Fibroblast of lung (primary cell): Measurements from ENCODE around the gene LTBP4. TPM values are rescaled to one million over a fixed set of nuclear protein-coding genes. Genes with fewer than 3 reads are reported as not detected.
"Not testable (repeated sequence)": the region's sequence is repeated elsewhere in the genome, so short reads cannot be mapped to it uniquely, and the experiment has no call there.

ENCODE experiments used
- DNase-seq, 2 donors: peaks; one replicate each; pipeline versions ENCODE4 v3.0.0 to v3.0.0-alpha.2; 2010; ENCODE audit warnings: low read depth in 2 of 2
- H2AFZ ChIP-seq: 2 replicates; pipeline ENCODE4 v1.5.1; 2012; ENCODE audit warnings: low read length, control low read depth, inconsistent platforms
- H3K27ac ChIP-seq: 2 replicates; pipeline ENCODE4 v1.5.1; 2011; ENCODE audit warnings: low read length, control low read depth; ENCODE audit not compliant: insufficient read depth
- H3K27me3 ChIP-seq: 2 replicates; pipeline ENCODE4 v1.5.1; 2011; ENCODE audit warnings: mild to moderate bottlenecking, low read length; ENCODE audit not compliant: control insufficient read depth, insufficient read depth
- H3K36me3 ChIP-seq: 2 replicates; pipeline ENCODE4 v1.5.1; 2011; ENCODE audit warnings: low read length; ENCODE audit not compliant: control insufficient read depth, insufficient read depth
- H3K4me1 ChIP-seq: 2 replicates; pipeline ENCODE4 v1.5.1; 2011; ENCODE audit warnings: low read length; ENCODE audit not compliant: control insufficient read depth, insufficient read depth; ENCODE audit errors: extremely low read depth
- H3K4me2 ChIP-seq: 2 replicates; pipeline ENCODE4 v1.5.1; 2011; ENCODE audit warnings: low read length, control low read depth; ENCODE audit not compliant: insufficient read depth; ENCODE audit errors: extremely low read depth
- H3K4me3 ChIP-seq, 4 experiments: fragments of 200-600 bp in 1 of 4; sonication (generic) in 1 of 4; replicated peaks in 1 of 4; 2 replicates each; pipeline ENCODE4 v1.5.1; 2011 to 2016; ENCODE audit warnings: low read length in 4 of 4, low read depth in 3 of 4, mild to moderate bottlenecking in 3 of 4, control low read depth in 2 of 4, inconsistent platforms in 1 of 4, mixed read lengths in 1 of 4; ENCODE audit not compliant: insufficient read depth in 1 of 4; ENCODE audit errors: control extremely low read depth in 1 of 4
- H3K79me2 ChIP-seq: 2 replicates; pipeline ENCODE4 v1.5.1; 2012; ENCODE audit warnings: mild to moderate bottlenecking, low read length, inconsistent platforms; ENCODE audit not compliant: control insufficient read depth, insufficient read depth
- H3K9ac ChIP-seq: 2 replicates; pipeline ENCODE4 v1.5.1; 2011; ENCODE audit warnings: mild to moderate bottlenecking, low read length, control low read depth; ENCODE audit not compliant: insufficient read depth
- H3K9me3 ChIP-seq: 2 replicates; pipeline ENCODE4 v1.5.1; 2012; ENCODE audit warnings: low read depth, low read length; ENCODE audit not compliant: control insufficient read depth, insufficient read depth
- H4K20me1 ChIP-seq: 2 replicates; pipeline ENCODE4 v1.5.1; 2011; ENCODE audit warnings: low read length; ENCODE audit not compliant: control insufficient read depth, insufficient read depth; ENCODE audit errors: extremely low read depth
- EZH2 ChIP-seq: IDR thresholded peaks from 2 replicates; pipeline ENCODE4 v1.5.1; 2012; ENCODE audit warnings: low read length, control low read depth, mild to moderate bottlenecking; ENCODE audit errors: missing control alignments
- polyA plus RNA-seq, 2 donors: library from polyadenylated mRNA; depleted of rRNA in 1 of 2; stranded (reverse) in 1 of 2; unstranded in 1 of 2; fragments of >200 nt; gene quantifications; 2 replicates each; pipeline ENCODE4 v1.2.1, GENCODE V29; 2011 to 2012; ENCODE audit warnings: missing spikeins in 1 of 2
- total RNA-seq: library from RNA; depleted of rRNA; stranded (reverse); fragments of >200 nt; gene quantifications from 2 replicates; pipeline ENCODE4 v1.2.1, GENCODE V29; 2014
- TF ChIP-seq, protein P1 (sequence below), 2 donors: IDR thresholded peaks in 1 of 2; conservative IDR thresholded peaks in 1 of 2; 1 replicate in 1 of 2; 2 replicates in 1 of 2; pipeline ENCODE4 v1.5.1; 2011 to 2012; ENCODE audit warnings: low read length in 2 of 2, control low read depth in 1 of 2, inconsistent platforms in 1 of 2, low read depth in 1 of 2, mild to moderate bottlenecking in 1 of 2

LTBP4 gene
- total and polyA plus RNA-seq, 2 donors (not counting 1 experiment from before 2014, with no cell fraction given): 31.7 to 46.4 TPM

GRCh38 chr19:40589591-40590429 is 11.4 kb upstream of the LTBP4 start:
- Histone ChIP-seq H3K36me3 (peaks cover 4% of the 10 kb centered on the region), H3K4me2 (no peak overlapping the region), H3K27me3 (no peaks in the 10 kb centered on the region), H3K9ac (no peak overlapping the region), H3K79me2 (no peaks in the 10 kb centered on the region), H4K20me1 (no peaks in the 10 kb centered on the region), H3K4me1 (peaks cover 2% of the 10 kb centered on the region), H3K27ac (no peak overlapping the region), H3K9me3 (no peaks in the 10 kb centered on the region), H2AFZ (no peak overlapping the region), H3K4me3 (no peak overlapping the region)
- TF ChIP-seq EZH2: no peak
- TF ChIP-seq, protein P1, sequence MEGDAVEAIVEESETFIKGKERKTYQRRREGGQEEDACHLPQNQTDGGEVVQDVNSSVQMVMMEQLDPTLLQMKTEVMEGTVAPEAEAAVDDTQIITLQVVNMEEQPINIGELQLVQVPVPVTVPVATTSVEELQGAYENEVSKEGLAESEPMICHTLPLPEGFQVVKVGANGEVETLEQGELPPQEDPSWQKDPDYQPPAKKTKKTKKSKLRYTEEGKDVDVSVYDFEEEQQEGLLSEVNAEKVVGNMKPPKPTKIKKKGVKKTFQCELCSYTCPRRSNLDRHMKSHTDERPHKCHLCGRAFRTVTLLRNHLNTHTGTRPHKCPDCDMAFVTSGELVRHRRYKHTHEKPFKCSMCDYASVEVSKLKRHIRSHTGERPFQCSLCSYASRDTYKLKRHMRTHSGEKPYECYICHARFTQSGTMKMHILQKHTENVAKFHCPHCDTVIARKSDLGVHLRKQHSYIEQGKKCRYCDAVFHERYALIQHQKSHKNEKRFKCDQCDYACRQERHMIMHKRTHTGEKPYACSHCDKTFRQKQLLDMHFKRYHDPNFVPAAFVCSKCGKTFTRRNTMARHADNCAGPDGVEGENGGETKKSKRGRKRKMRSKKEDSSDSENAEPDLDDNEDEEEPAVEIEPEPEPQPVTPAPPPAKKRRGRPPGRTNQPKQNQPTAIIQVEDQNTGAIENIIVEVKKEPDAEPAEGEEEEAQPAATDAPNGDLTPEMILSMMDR (conservative IDR thresholded peaks at IDR 0.05 in 1 of 2, IDR thresholded peaks at IDR 0.05 in 1 of 2; ENCODE audit: low read depth in 1 of 2, low read length in 2 of 2): no peak
- DNase-seq: no peak

DNA sequence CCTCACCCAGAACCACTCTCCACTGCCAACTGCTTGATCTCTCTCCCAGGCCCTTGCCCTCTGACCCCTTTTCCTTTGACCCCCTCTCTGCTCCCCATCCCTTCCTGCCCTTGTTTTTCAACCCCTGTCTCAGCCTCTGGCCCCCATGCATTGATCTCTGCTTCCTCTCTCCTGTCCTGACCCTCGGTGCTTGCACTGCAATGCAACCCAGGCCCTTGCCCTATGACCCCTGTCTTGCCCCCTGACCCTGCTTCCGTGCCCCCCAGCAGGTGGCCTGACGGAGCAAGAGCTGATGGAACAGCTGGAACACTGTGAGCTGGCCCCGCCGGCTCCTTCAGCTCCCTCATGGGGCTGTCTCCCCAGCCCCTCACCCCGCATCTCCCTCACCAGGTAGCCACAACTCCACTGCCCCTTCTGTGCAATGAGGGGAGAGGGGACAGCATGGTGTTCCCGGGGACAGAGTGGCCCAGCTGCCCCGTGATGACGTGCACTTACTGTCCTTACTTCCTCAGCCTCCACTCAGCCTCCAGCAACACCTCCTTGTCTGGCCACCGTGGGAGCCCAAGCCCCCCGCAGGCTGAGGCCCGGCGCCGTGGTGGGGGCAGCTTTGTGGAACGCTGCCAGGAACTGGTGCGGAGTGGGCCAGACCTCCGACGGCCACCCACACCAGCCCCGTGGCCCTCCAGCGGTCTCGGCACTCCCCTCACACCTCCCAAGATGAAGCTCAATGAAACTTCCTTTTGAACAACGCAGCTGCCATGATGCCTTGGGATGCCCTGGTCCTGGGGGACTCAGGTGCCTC is 10.5 kb upstream of the LTBP4 start:
- TF ChIP-seq, protein P1 (conservative IDR thresholded peaks at IDR 0.05 in 1 of 2, IDR thresholded peaks at IDR 0.05 in 1 of 2; ENCODE audit: low read depth in 1 of 2, low read length in 2 of 2): no peak
- Histone ChIP-seq H2AFZ (no peak overlapping the region), H3K79me2 (no peaks in the 10 kb centered on the region), H4K20me1 (no peaks in the 10 kb centered on the region), H3K27ac (no peak overlapping the region), H3K9ac (no peak overlapping the region), H3K36me3 (peaks cover 4% of the 10 kb centered on the region), H3K9me3 (no peaks in the 10 kb centered on the region), H3K4me3 (no peak overlapping the region), H3K4me1 (peaks cover 2% of the 10 kb centered on the region), H3K27me3 (no peaks in the 10 kb centered on the region), H3K4me2 (no peak overlapping the region)
- no peak for DNase-seq

DNA sequence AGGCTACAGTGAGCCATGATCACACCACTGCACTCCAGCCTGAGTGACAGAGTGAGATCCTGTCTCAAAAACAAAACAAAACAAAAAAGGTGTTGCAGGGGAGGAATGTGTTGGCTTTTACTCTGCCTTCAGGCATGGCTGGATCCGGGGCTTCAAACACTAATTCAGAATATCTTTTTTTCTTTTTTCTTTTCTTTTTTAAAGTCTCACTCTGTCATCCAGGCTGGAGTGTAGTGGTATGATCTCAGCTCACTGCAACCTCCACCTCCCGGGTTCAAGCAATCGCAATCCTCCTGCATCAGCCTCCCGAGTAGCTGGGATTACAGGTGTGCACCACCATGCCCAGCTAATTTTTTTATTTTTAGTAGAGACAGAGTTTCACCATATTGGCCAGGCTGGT is 9.4 kb upstream of the LTBP4 start:
- H3K4me2 ChIP-seq, H3K9ac ChIP-seq, DNase-seq, H3K79me2 ChIP-seq, H2AFZ ChIP-seq, H3K4me1 ChIP-seq, H3K27me3 ChIP-seq, H3K27ac ChIP-seq, H3K4me3 ChIP-seq, H3K36me3 ChIP-seq, H4K20me1 ChIP-seq, H3K9me3 ChIP-seq: not testable (repeated sequence)
